Myometrial cell (primary cell): ENCODE results near the gene RALGDS. TPM values are rescaled to one million over a fixed set of nuclear protein-coding genes. Genes with fewer than 3 reads are reported as not detected.

Experiments
- total RNA-seq: library from RNA; depleted of rRNA; stranded (reverse); fragments of >200 nt; gene quantifications from 2 replicates; pipeline ENCODE4 v1.2.3, GENCODE V29; 2015

The RALGDS gene
- 16.1 and 18.4 TPM in 2 replicates for total RNA-seq

GRCh38 chr9:133121198-133121914 lies at the start of gene RALGDS:
RALGDS (minus strand) TSS chr9:133121240; CDS start chr9:133121154, 86 bp downstream.

GRCh38 chr9:133163504-133164172 lies 42.6 kb upstream of the RALGDS start, which contains the start of gene GBGT1:
GBGT1 (minus strand) TSS chr9:133163914; CDS start chr9:133162412, 1,502 bp downstream.

DNA sequence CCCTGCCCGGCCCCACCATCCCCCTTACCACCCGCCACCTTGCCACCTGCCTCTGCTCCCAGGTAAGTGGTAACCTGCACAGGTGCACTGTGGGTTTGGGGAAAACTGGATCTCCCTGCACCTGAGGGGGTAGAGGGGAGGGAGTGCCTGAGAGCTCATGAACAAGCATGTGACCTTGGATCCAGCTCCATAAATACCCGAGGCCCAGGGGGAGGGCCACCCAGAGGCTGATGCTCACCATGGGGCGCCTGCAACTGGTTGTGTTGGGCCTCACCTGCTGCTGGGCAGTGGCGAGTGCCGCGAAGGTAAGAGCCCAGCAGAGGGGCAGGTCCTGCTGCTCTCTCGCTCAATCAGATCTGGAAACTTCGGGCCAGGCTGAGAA lies 59.3 kb downstream of the RALGDS start, which contains the start of gene CEL:
Gene CEL (plus strand): TSS at position 218 of the 382 bp plus-strand sequence. CDS start 22 bp downstream, at position 240.

Other genes starting within 250 kb of the RALGDS start
- 0.18 TPM in 1 of 2 replicates, not detected in the other for gene AK8, start 243.0 kb downstream of the RALGDS start, total RNA-seq
- 3.2 and 9.2 TPM in 2 replicates for gene SPACA9, start 242.3 kb downstream of the RALGDS start, total RNA-seq
- 20.8 and 22.7 TPM in 2 replicates for gene TSC1, start 176.6 kb downstream of the RALGDS start, total RNA-seq
- not detected in 2 replicates for gene GFI1B, start 142.5 kb downstream of the RALGDS start, total RNA-seq
- gene GTF3C5, start 90.2 kb downstream of the RALGDS start, total RNA-seq = 41.8 and 54.2 TPM in 2 replicates
- under 0.01 TPM in 2 replicates for gene CEL, start 59.3 kb downstream of the RALGDS start, total RNA-seq
- gene GBGT1, start 42.7 kb upstream of the RALGDS start, total RNA-seq = 9.5 and 16.7 TPM in 2 replicates
- not detected in 2 replicates for gene OBP2B, start 88.0 kb upstream of the RALGDS start, total RNA-seq
- gene ABO, start 154.0 kb upstream of the RALGDS start, total RNA-seq = not detected in 2 replicates
- gene SURF6, start 214.9 kb upstream of the RALGDS start, total RNA-seq = 4.0 and 16.5 TPM in 2 replicates
- 13.6 and 17.0 TPM in 2 replicates for gene MED22, start 226.9 kb upstream of the RALGDS start, total RNA-seq
- 2,802 and 2,926 TPM in 2 replicates for gene RPL7A, start 227.0 kb upstream of the RALGDS start, total RNA-seq
- 30.8 and 52.1 TPM in 2 replicates for gene SURF1, start 235.2 kb upstream of the RALGDS start, total RNA-seq
- 5.5 and 9.4 TPM in 2 replicates for gene SURF2, start 235.3 kb upstream of the RALGDS start, total RNA-seq